Endothelial cell (in vitro differentiated cells): Measurements from ENCODE around the gene AXDND1. TPM values are rescaled to one million over a fixed set of nuclear protein-coding genes. Genes with fewer than 3 reads are reported as not detected.
"Not testable (repeated sequence)": the region's sequence is repeated elsewhere in the genome, so short reads cannot be mapped to it uniquely, and the experiment has no call there.

ENCODE experiments used
- DNase-seq: peaks from one replicate; pipeline ENCODE4 v3.0.0; 2021; ENCODE audit warnings: low spot score
- H3K27ac Mint-ChIP-seq: one replicate; pipeline ENCODE4 v1.8.0; 2021; ENCODE audit warnings: mixed read lengths, inconsistent platforms; ENCODE audit not compliant: unreplicated experiment
- H3K27me3 Mint-ChIP-seq: one replicate; pipeline ENCODE4 v1.8.0; 2021; ENCODE audit warnings: mild to moderate bottlenecking, moderate library complexity, mixed read lengths, inconsistent platforms; ENCODE audit not compliant: unreplicated experiment
- H3K36me3 Mint-ChIP-seq: one replicate; pipeline ENCODE4 v1.8.0; 2021; ENCODE audit warnings: mild to moderate bottlenecking, low read depth, mixed read lengths, inconsistent platforms; ENCODE audit not compliant: unreplicated experiment
- H3K4me1 Mint-ChIP-seq: one replicate; pipeline ENCODE4 v1.8.0; 2021; ENCODE audit warnings: mild to moderate bottlenecking, mixed read lengths, inconsistent platforms; ENCODE audit not compliant: unreplicated experiment
- H3K4me3 Mint-ChIP-seq: one replicate; pipeline ENCODE4 v1.8.0; 2021; ENCODE audit warnings: mild to moderate bottlenecking, mixed read lengths, inconsistent platforms; ENCODE audit not compliant: unreplicated experiment
- H3K9me3 Mint-ChIP-seq: one replicate; pipeline ENCODE4 v1.8.0; 2021; ENCODE audit warnings: mixed read lengths, inconsistent platforms; ENCODE audit not compliant: unreplicated experiment
- CTCF ChIP-seq: fragments of 200-600 bp; sonication (generic); IDR thresholded peaks from one replicate; pipeline ENCODE4 v1.5.0; 2021; ENCODE audit warnings: antibody characterized with exemption; ENCODE audit not compliant: unreplicated experiment
- total RNA-seq: library from RNA; stranded (reverse); fragmentation: NEBNext Ultra II Directional; extraction: Animal tissue kit (Norgen Biotek cat#: 25700); gene quantifications from one replicate; pipeline ENCODE4 v1.2.1, GENCODE V29; 2021; ENCODE audit not compliant: unreplicated experiment

The AXDND1 gene
- total RNA-seq, 1 donor from 2014 or later, result not detected

- no peak for DNase-seq
- H3K27ac Mint-ChIP-seq, result no peak overlapping the region
- no peaks in the 10 kb centered on the region for H3K9me3 Mint-ChIP-seq
- H3K36me3 Mint-ChIP-seq, result no peaks in the 10 kb centered on the region
- TF ChIP-seq CTCF, result no peak
- H3K4me3 Mint-ChIP-seq, result no peak overlapping the region
- H3K27me3 Mint-ChIP-seq, result no peaks in the 10 kb centered on the region
- H3K4me1 Mint-ChIP-seq, result no peaks in the 10 kb centered on the region
Measured at GRCh38 chr1:179445593-179445992, 79.8 kb downstream of the AXDND1 start.

GRCh38 chr1:179447489-179447888 is 81.7 kb downstream of the AXDND1 start:
- no peaks in the 10 kb centered on the region for H3K4me1 Mint-ChIP-seq
- H3K27me3 Mint-ChIP-seq, result no peaks in the 10 kb centered on the region
- H3K9me3 Mint-ChIP-seq, result no peaks in the 10 kb centered on the region
- DNase-seq, result peak; percentile 25
- no peak overlapping the region for H3K27ac Mint-ChIP-seq
- TF ChIP-seq CTCF, result peak; percentile 31
- H3K36me3 Mint-ChIP-seq, result no peaks in the 10 kb centered on the region
- H3K4me3 Mint-ChIP-seq, result no peak overlapping the region

GRCh38 chr1:179448437-179449149 is 82.8 kb downstream of the AXDND1 start:
- H3K27me3 Mint-ChIP-seq, result no peaks in the 10 kb centered on the region
- no peak for TF ChIP-seq CTCF
- H3K36me3 Mint-ChIP-seq, result no peaks in the 10 kb centered on the region
- no peak overlapping the region for H3K4me3 Mint-ChIP-seq
- no peaks in the 10 kb centered on the region for H3K4me1 Mint-ChIP-seq
- no peak for DNase-seq
- H3K27ac Mint-ChIP-seq, result no peak overlapping the region
- no peaks in the 10 kb centered on the region for H3K9me3 Mint-ChIP-seq

- DNase-seq, H3K4me3 Mint-ChIP-seq, H3K27me3 Mint-ChIP-seq, H3K36me3 Mint-ChIP-seq, H3K4me1 Mint-ChIP-seq, H3K27ac Mint-ChIP-seq, H3K9me3 Mint-ChIP-seq: not testable (repeated sequence)
Measured at GRCh38 chr1:179459606-179460206, 93.9 kb downstream of the AXDND1 start.

- not testable (repeated sequence) for H3K4me3 Mint-ChIP-seq, H3K36me3 Mint-ChIP-seq, DNase-seq, H3K9me3 Mint-ChIP-seq, H3K27me3 Mint-ChIP-seq, H3K27ac Mint-ChIP-seq, H3K4me1 Mint-ChIP-seq
Measured at GRCh38 chr1:179465661-179466060, 99.9 kb downstream of the AXDND1 start.

GRCh38 chr1:179474713-179475112 is 108.9 kb downstream of the AXDND1 start:
- Mint-ChIP-seq H3K4me3 (no peak overlapping the region), H3K36me3 (peaks cover 19% of the 10 kb centered on the region), H3K9me3 (peaks cover 34% of the 10 kb centered on the region), H3K4me1 (no peaks in the 10 kb centered on the region), H3K27me3 (peaks cover 2% of the 10 kb centered on the region), H3K27ac (no peak overlapping the region)
- no peak for DNase-seq
- TF ChIP-seq CTCF, result no peak
